Progenitor cell of endocrine pancreas (in vitro differentiated cells): ENCODE measurements around the gene NT5DC4. TPM values are rescaled to one million over a fixed set of nuclear protein-coding genes. Genes with fewer than 3 reads are reported as not detected.

Source experiments
- DNase-seq: peaks from one replicate; pipeline ENCODE4 v3.0.0; 2021; ENCODE audit warnings: low spot score; ENCODE audit not compliant: unreplicated experiment
- H3K27ac Mint-ChIP-seq: 2 replicates; pipeline ENCODE4 v1.8.0; 2021; ENCODE audit warnings: mild to moderate bottlenecking, moderate library complexity, mixed read lengths
- H3K27me3 Mint-ChIP-seq: 2 replicates; pipeline ENCODE4 v1.8.0; 2021; ENCODE audit warnings: mixed read lengths
- H3K36me3 Mint-ChIP-seq: 2 replicates; pipeline ENCODE4 v1.8.0; 2022; ENCODE audit warnings: mixed read lengths; ENCODE audit not compliant: insufficient read depth
- H3K4me1 Mint-ChIP-seq: 2 replicates; pipeline ENCODE4 v1.8.0; 2021; ENCODE audit warnings: low read depth, mixed read lengths
- H3K4me3 Mint-ChIP-seq: 2 replicates; pipeline ENCODE4 v1.8.0; 2021; ENCODE audit warnings: low read depth, mild to moderate bottlenecking, moderate library complexity, mixed read lengths
- H3K9me3 Mint-ChIP-seq: 2 replicates; pipeline ENCODE4 v1.8.0; 2021; ENCODE audit warnings: low read depth, mixed read lengths
- CTCF ChIP-seq: fragments of 200-600 bp; sonication (generic); IDR thresholded peaks from one replicate; pipeline ENCODE4 v1.5.0; 2021; ENCODE audit warnings: antibody characterized with exemption, mild to moderate bottlenecking; ENCODE audit not compliant: unreplicated experiment
- total RNA-seq: library from RNA; stranded (reverse); gene quantifications from 2 replicates; pipeline ENCODE4 v1.2.1, GENCODE V29; 2021

NT5DC4 gene
- total RNA-seq, 1 donor from 2014 or later, result not detected

- Mint-ChIP-seq H3K36me3 (peaks cover 8% of the 10 kb centered on the region), H3K27ac (no peak overlapping the region), H3K4me1 (peaks cover 16% of the 10 kb centered on the region), H3K9me3 (no peaks in the 10 kb centered on the region), H3K27me3 (no peaks in the 10 kb centered on the region), H3K4me3 (no peak overlapping the region)
- no peak for DNase-seq
- TF ChIP-seq CTCF, result no peak
Observed at GRCh38 chr2:112756207-112756606, 35.4 kb downstream of the NT5DC4 start.

GRCh38 chr2:112757265-112757664, 36.4 kb downstream of the NT5DC4 start:
- Mint-ChIP-seq H3K9me3 (no peaks in the 10 kb centered on the region), H3K27ac (no peak overlapping the region), H3K4me3 (no peak overlapping the region), H3K27me3 (no peaks in the 10 kb centered on the region), H3K36me3 (peaks cover 8% of the 10 kb centered on the region), H3K4me1 (peaks cover 10% of the 10 kb centered on the region)
- DNase-seq, result no peak
- TF ChIP-seq CTCF, result no peak

GRCh38 chr2:112758711-112759110, 37.9 kb downstream of the NT5DC4 start:
- no peak for TF ChIP-seq CTCF
- peaks cover 8% of the 10 kb centered on the region for H3K36me3 Mint-ChIP-seq
- H3K4me3 Mint-ChIP-seq, result no peak overlapping the region
- H3K9me3 Mint-ChIP-seq, result no peaks in the 10 kb centered on the region
- no peak for DNase-seq
- H3K27me3 Mint-ChIP-seq, result no peaks in the 10 kb centered on the region
- peaks cover 11% of the 10 kb centered on the region for H3K4me1 Mint-ChIP-seq
- no peak overlapping the region for H3K27ac Mint-ChIP-seq

GRCh38 chr2:112760149-112760548, 39.3 kb downstream of the NT5DC4 start:
- Mint-ChIP-seq H3K9me3 (no peaks in the 10 kb centered on the region), H3K27me3 (no peaks in the 10 kb centered on the region)

GRCh38 chr2:112762276-112762675, 41.5 kb downstream of the NT5DC4 start:
- no peaks in the 10 kb centered on the region for H3K9me3 Mint-ChIP-seq
- peaks cover 2% of the 10 kb centered on the region for H3K36me3 Mint-ChIP-seq
- no peak for DNase-seq
- TF ChIP-seq CTCF, result no peak
- no peak overlapping the region for H3K27ac Mint-ChIP-seq
- no peak overlapping the region for H3K4me3 Mint-ChIP-seq
- H3K4me1 Mint-ChIP-seq, result peaks cover 13% of the 10 kb centered on the region
- H3K27me3 Mint-ChIP-seq, result no peaks in the 10 kb centered on the region

More at GRCh38 chr2:112760149-112760548, 39.3 kb downstream of the NT5DC4 start:
- no peak for TF ChIP-seq CTCF
- Mint-ChIP-seq H3K4me3 (no peak overlapping the region), H3K36me3 (peaks cover 3% of the 10 kb centered on the region), H3K27ac (no peak overlapping the region), H3K4me1 (peaks cover 12% of the 10 kb centered on the region)
- no peak for DNase-seq
